GM12878 (cell line): ENCODE measurements around the gene SPATS1. TPM values are rescaled to one million over a fixed set of nuclear protein-coding genes. Genes with fewer than 3 reads are reported as not detected.

Experiments used
- ATAC-seq: fragments of 200-7000 bp; cut with Tn5 transposase; 3 replicates; pipeline ENCODE4 v1.9.1; 2020; ENCODE audit warnings: mild to moderate bottlenecking, moderate library complexity
- Bru-seq: library from RNA; stranded (reverse); fragments of 400-500 nt; gene quantifications from one replicate; lab custom pipeline; 2021; lab: Mats Ljungman, UMichigan
- BruChase-seq, 2 experiments: library from RNA; stranded (reverse); fragments of 400-500 nt; gene quantifications; one replicate each; lab custom pipeline; 2021; lab: Mats Ljungman, UMichigan
- BruUV-seq: library from RNA; stranded (reverse); fragments of 400-500 nt; replicated peaks from 2 replicates; lab custom pipeline; 2021; lab: Mats Ljungman, UMichigan
- CTCF ChIA-PET: fragments of 300-600 bp; sonication (Branson Sonifier 250); formaldehyde crosslinking; extraction: SDS; loops from one replicate; lab custom pipeline; 2021; ENCODE audit warnings: inconsistent platforms; lab: Yijun Ruan, JAX
- POLR2A ChIA-PET: fragments of 350-600 bp; formaldehyde crosslinking; extraction: SDS; loops from one replicate; lab custom pipeline; 2021; ENCODE audit warnings: inconsistent platforms; lab: Charles Lee
- RAD21 ChIA-PET: fragments of 300-600 bp; sonication (Branson Sonifier 250); formaldehyde crosslinking; loops from one replicate; lab custom pipeline; 2023; ENCODE audit warnings: antibody characterized with exemption; ENCODE audit not compliant: unreplicated experiment; lab: Charles Lee
- SMC1A ChIA-PET: fragments of 300-600 bp; sonication (Branson Sonifier 250); formaldehyde crosslinking; loops from one replicate; lab custom pipeline; 2023; ENCODE audit not compliant: unreplicated experiment, uncharacterized antibody; lab: Charles Lee
- DNase-seq: peaks from one replicate; pipeline ENCODE4 v3.0.0-alpha.2; 2011; ENCODE audit warnings: low read depth, low spot score
- FAIRE-seq: peaks from 3 replicates; lab custom pipeline; 2011; peaks lifted over from hg19 to GRCh38; lab: Jason Lieb, UNC
- H2AFZ ChIP-seq: 2 replicates; pipeline ENCODE4 v1.6.0; 2011; ENCODE audit warnings: low read depth, low read length, control low read depth; ENCODE audit not compliant: control insufficient read depth
- H3K27ac ChIP-seq: 2 replicates; pipeline ENCODE4 v1.5.1; 2011; ENCODE audit warnings: control low read depth; ENCODE audit not compliant: control insufficient read depth, insufficient read depth
- H3K27me3 ChIP-seq, 2 experiments: replicated peaks in 1 of 2; 2 replicates each; pipeline versions ENCODE4 v1.6.0 to v1.6.1; 2011; ENCODE audit warnings: low read length in 1 of 2; ENCODE audit not compliant: control insufficient read depth in 2 of 2, insufficient read depth in 2 of 2
- H3K36me3 ChIP-seq, 2 experiments: 2 replicates each; pipeline ENCODE4 v1.5.1; 2011; ENCODE audit warnings: low read length in 1 of 2; ENCODE audit not compliant: control insufficient read depth in 2 of 2, insufficient read depth in 2 of 2
- H3K4me1 ChIP-seq: 2 replicates; pipeline ENCODE4 v1.6.1; 2011; ENCODE audit warnings: mild to moderate bottlenecking, low read length, moderate library complexity, mixed read lengths; ENCODE audit not compliant: control insufficient read depth, insufficient read depth
- H3K4me2 ChIP-seq: 2 replicates; pipeline ENCODE4 v1.6.0; 2011; ENCODE audit warnings: control low read depth; ENCODE audit not compliant: control insufficient read depth, insufficient read depth
- H3K4me3 ChIP-seq: fragments of 200-600 bp; sonication (generic); 2 replicates; pipeline ENCODE4 v1.5.1; 2016
- H3K79me2 ChIP-seq: 2 replicates; pipeline ENCODE4 v1.6.0; 2011; ENCODE audit warnings: low read length; ENCODE audit not compliant: control insufficient read depth, insufficient read depth
- H3K9ac ChIP-seq: 2 replicates; pipeline ENCODE4 v1.8.0; 2011; ENCODE audit warnings: low read length, control low read depth, mixed read lengths; ENCODE audit not compliant: control insufficient read depth, insufficient read depth
- H3K9me3 ChIP-seq: replicated peaks from 3 replicates; pipeline ENCODE4 v1.5.1; 2011; ENCODE audit warnings: mild to moderate bottlenecking, low read length; ENCODE audit not compliant: control insufficient read depth, insufficient read depth
- H4K20me1 ChIP-seq: 2 replicates; pipeline ENCODE4 v1.6.0; 2011; ENCODE audit not compliant: control insufficient read depth, insufficient read depth
- BCL11A ChIP-seq: IDR thresholded peaks from 2 replicates; pipeline ENCODE4 v1.6.1; 2011; ENCODE audit warnings: low read depth, low read length
- EGR1 ChIP-seq, 2 experiments: IDR thresholded peaks; 1 replicate in 1 of 2; 2 replicates in 1 of 2; pipeline ENCODE4 v1.6.1; 2011 to 2012; ENCODE audit warnings: low read depth in 2 of 2, low read length in 2 of 2, borderline replicate concordance in 1 of 2, mild to moderate bottlenecking in 1 of 2, moderate library complexity in 1 of 2
- MTA2 ChIP-seq: fragments of 450-650 bp; IDR thresholded peaks from 2 replicates; pipeline ENCODE4 v1.6.1; 2016; ENCODE audit warnings: low read depth, mild to moderate bottlenecking, moderate library complexity
- MYB ChIP-seq: fragments of 150-350 bp; IDR thresholded peaks from 2 replicates; pipeline ENCODE4 v1.6.1; 2014; ENCODE audit warnings: mild to moderate bottlenecking, low read depth, low read length, borderline replicate concordance
- NFIC ChIP-seq: IDR thresholded peaks from 2 replicates; pipeline ENCODE4 v1.6.1; 2012; ENCODE audit warnings: low read depth, mild to moderate bottlenecking, inconsistent platforms, low read length, moderate library complexity
- NFYA ChIP-seq: IDR thresholded peaks from 2 replicates; pipeline ENCODE4 v1.6.1; 2011; ENCODE audit warnings: low read depth, mild to moderate bottlenecking, low read length, improper control_type of control experiment, borderline replicate concordance
- PAX8 ChIP-seq: fragments of 450-650 bp; IDR thresholded peaks from 2 replicates; pipeline ENCODE4 v1.6.1; 2017; ENCODE audit warnings: mild to moderate bottlenecking, moderate library complexity
- ZNF24 ChIP-seq: fragments of 450-650 bp; IDR thresholded peaks from 2 replicates; pipeline ENCODE4 v1.6.1; 2017; ENCODE audit warnings: antibody characterized with exemption, mild to moderate bottlenecking
- WGBS: methylation state at CpG from one replicate; pipeline ENCODE4 v1.1.6; 2016; ENCODE audit warnings: low lambda C conversion rate; ENCODE audit not compliant: insufficient replicate concordance, insufficient coverage; ENCODE audit errors: missing lambda C conversion rate; 5-methylcytosine and 5-hydroxymethylcytosine counted together
- in situ Hi-C: fragments of 300-500 bp; cut with MboI; formaldehyde crosslinking; loops from 9 replicates; pipeline ENCODE4 v1.14.3; 2018; ENCODE audit warnings: mixed read lengths
- intact Hi-C: fragments of 100-400 bp; cut with micrococcal nuclease; formaldehyde crosslinking; loops from one replicate; pipeline ENCODE4 v1.14.2; 2022; ENCODE audit not compliant: unreplicated experiment
- long read RNA-seq, 2 experiments: library from polyadenylated mRNA; unstranded; transcript quantifications; one replicate each; pipeline ENCODE4 v2.0.0, GENCODE V29; 2019 to 2020
- polyA minus RNA-seq, 3 experiments: library from RNA; depleted of rRNA, polyadenylated mRNA; stranded (reverse); fragments of >200 nt; gene quantifications; 2 replicates each; pipeline ENCODE4 v1.2.3, GENCODE V29; 2011
- polyA plus RNA-seq, 11 experiments: library from polyadenylated mRNA; depleted of rRNA in 4 of 11; unstranded in 6 of 11; stranded (reverse) in 5 of 11; fragments of >200 nt; fragmentation: Nextera tagmentation in 4 of 11; fragmentation: Illumina TruSeq in 1 of 11; extraction: Ambion mirVana in 4 of 11; extraction: Trizol in 1 of 11; gene quantifications; 1 replicate in 1 of 11; 2 replicates in 10 of 11; pipeline versions ENCODE4 v1.2.1 to v1.2.3, GENCODE V29; 2011 to 2016; ENCODE audit warnings: inconsistent platforms in 2 of 11, missing spikeins in 2 of 11, low read depth in 1 of 11
- total RNA-seq, 4 experiments: library from RNA; depleted of rRNA in 3 of 4; stranded (reverse); fragments of >200 nt in 3 of 4; fragmentation: Illumina TruSeq in 1 of 4; extraction: Trizol in 1 of 4; gene quantifications; 2 replicates each; pipeline versions ENCODE4 v1.2.1 to v1.2.3, GENCODE V29; 2013 to 2021
- TF ChIP-seq, protein P1 (sequence below): fragments of 450-650 bp; IDR thresholded peaks from 2 replicates; pipeline ENCODE4 v1.6.1; 2017; ENCODE audit warnings: mild to moderate bottlenecking, moderate library complexity
- TF ChIP-seq, protein P2 (sequence below): IDR thresholded peaks from 2 replicates; pipeline ENCODE4 v1.6.1; 2012; ENCODE audit warnings: low read depth, low read length, improper control_type of control experiment
- TF ChIP-seq, protein P3 (sequence below), 3 experiments: IDR thresholded peaks in 2 of 3; conservative IDR thresholded peaks in 1 of 3; 2 replicates each; pipeline ENCODE4 v1.5.1; 2011; ENCODE audit warnings: low read depth in 3 of 3, low read length in 3 of 3, mild to moderate bottlenecking in 3 of 3, control low read depth in 2 of 3, moderate library complexity in 2 of 3, inconsistent platforms in 1 of 3, mixed read lengths in 1 of 3; ENCODE audit not compliant: control insufficient read depth in 2 of 3, insufficient read depth in 1 of 3; ENCODE audit errors: extremely low read depth in 1 of 3
- TF ChIP-seq, protein P4 (sequence below): IDR thresholded peaks from 2 replicates; pipeline ENCODE4 v1.6.1; 2012; ENCODE audit warnings: low read length, inconsistent platforms

Gene SPATS1, protein sequence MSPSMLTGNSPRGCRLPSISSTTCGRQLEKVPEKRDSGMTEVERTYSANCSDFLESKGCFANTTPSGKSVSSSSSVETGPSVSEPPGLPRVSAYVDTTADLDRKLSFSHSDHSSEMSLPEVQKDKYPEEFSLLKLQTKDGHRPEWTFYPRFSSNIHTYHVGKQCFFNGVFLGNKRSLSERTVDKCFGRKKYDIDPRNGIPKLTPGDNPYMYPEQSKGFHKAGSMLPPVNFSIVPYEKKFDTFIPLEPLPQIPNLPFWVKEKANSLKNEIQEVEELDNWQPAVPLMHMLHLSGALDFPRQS
- not detected in 2 replicates for total RNA-seq (2013; cell fraction: nucleolus; rRNA removed)
- total RNA-seq (2014; rRNA removed) (not detected in 2 replicates), total RNA-seq (2014; rRNA removed; fragmentation: Illumina TruSeq; extraction: Trizol) (not detected in 2 replicates), total RNA-seq (2021) (not detected in 2 replicates), polyA plus RNA-seq (2011; rRNA removed) (0.12 TPM in 1 of 2 replicates, not detected in the other), polyA plus RNA-seq (2014; fragmentation: Illumina TruSeq; extraction: Trizol) (not detected in 2 replicates), polyA plus RNA-seq (2014; fragmentation: Nextera tagmentation; extraction: Ambion mirVana) (not detected), polyA plus RNA-seq (2014; rRNA removed) (not detected in 2 replicates), polyA plus RNA-seq (2016; fragmentation: Nextera tagmentation; extraction: Ambion mirVana) (not detected), polyA minus RNA-seq (2011; rRNA and poly(A)+ RNA removed) (not detected in 2 replicates), Bru-seq, nascent RNA (not detected), BruChase-seq, experiment 1, labeled RNA remaining after a 6-hour chase (not detected), BruChase-seq, experiment 2, labeled RNA remaining after a 2-hour chase (not detected)
- polyA plus RNA-seq (2011; ENCODE audit: low read depth), result not detected
- polyA plus RNA-seq (2011; cell fraction: cytosol; rRNA removed), result not detected in 2 replicates
- not detected in 2 replicates for polyA plus RNA-seq (2011; cell fraction: nucleus; rRNA removed)
- polyA plus RNA-seq (2012), result not detected in 2 replicates
- polyA minus RNA-seq (2011; cell fraction: cytosol; rRNA and poly(A)+ RNA removed), result not detected in 2 replicates
- not detected in 2 replicates for polyA minus RNA-seq (2011; cell fraction: nucleus; rRNA and poly(A)+ RNA removed)
- long read RNA-seq, experiment 1, result 0 reads
- long read RNA-seq, experiment 2, result 0 reads

DNA sequence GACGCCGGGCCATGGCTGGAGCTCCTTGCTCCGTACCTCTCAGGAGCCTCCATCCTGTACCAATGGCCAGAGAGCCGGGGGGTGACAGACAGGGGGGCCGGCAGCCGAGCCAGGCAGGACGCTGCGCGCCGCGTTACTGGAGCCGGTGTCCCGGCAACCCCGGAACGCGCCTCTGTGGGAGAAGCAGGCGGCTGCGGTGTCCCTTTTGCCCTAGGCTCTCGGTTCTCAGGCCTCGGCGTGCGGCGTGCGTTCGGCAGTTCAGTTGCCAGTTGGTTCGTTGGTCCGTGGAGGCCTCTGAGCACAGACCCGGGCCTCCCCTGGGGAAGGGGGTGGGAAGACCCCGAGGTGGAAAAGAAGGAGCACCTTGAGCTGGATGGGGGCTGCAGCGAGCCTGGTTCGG lies at the start of gene SPATS1:
TSS of gene SPATS1 (plus strand) at position 162 of the 400 bp plus-strand sequence. CDS start 446 bp downstream, outside the sequence.
- Histone ChIP-seq H3K4me2 (no peak within 1 kb of the TSS), H3K4me3 (no peak within 1 kb of the TSS), H3K9me3 (no peaks in the 10 kb centered on the region), H3K27me3 (peaks cover 4 to 6% of the 10 kb centered on the region in 2 experiments; a peak in 3 of 4 replicates), H3K4me1 (no peaks in the 10 kb centered on the region), H3K27ac (no peak within 1 kb of the TSS), H3K36me3 (no peaks in the 10 kb centered on the region), H3K79me2 (no peaks in the 10 kb centered on the region), H2AFZ (no peak within 1 kb of the TSS), H4K20me1 (no peaks in the 10 kb centered on the region), H3K9ac (no peak within 1 kb of the TSS)
- ChIA-PET POLR2A (no interaction called here), SMC1A (interaction anchor here (1.1 to 2.0 kb wide), 2 partner anchors 9 to 74 kb away, joined by 3 to 8 read pairs; no protein-coding TSS in a partner anchor), RAD21 (no interaction called here), CTCF (interaction anchor here (0.6 to 1.6 kb wide), 5 partner anchors 10 to 257 kb away, joined by 3 to 8 read pairs (median 3); no protein-coding TSS in a partner anchor)
- no peak for DNase-seq
- no peak for ATAC-seq
- intact Hi-C loops (no loop called here), in situ Hi-C loops (no loop called here)
- no peak for FAIRE-seq
- 31% methylated on average over 31 of the region's 31 CpGs for WGBS
- BruUV-seq, result no TSS peak
- TF ChIP-seq, protein P1, sequence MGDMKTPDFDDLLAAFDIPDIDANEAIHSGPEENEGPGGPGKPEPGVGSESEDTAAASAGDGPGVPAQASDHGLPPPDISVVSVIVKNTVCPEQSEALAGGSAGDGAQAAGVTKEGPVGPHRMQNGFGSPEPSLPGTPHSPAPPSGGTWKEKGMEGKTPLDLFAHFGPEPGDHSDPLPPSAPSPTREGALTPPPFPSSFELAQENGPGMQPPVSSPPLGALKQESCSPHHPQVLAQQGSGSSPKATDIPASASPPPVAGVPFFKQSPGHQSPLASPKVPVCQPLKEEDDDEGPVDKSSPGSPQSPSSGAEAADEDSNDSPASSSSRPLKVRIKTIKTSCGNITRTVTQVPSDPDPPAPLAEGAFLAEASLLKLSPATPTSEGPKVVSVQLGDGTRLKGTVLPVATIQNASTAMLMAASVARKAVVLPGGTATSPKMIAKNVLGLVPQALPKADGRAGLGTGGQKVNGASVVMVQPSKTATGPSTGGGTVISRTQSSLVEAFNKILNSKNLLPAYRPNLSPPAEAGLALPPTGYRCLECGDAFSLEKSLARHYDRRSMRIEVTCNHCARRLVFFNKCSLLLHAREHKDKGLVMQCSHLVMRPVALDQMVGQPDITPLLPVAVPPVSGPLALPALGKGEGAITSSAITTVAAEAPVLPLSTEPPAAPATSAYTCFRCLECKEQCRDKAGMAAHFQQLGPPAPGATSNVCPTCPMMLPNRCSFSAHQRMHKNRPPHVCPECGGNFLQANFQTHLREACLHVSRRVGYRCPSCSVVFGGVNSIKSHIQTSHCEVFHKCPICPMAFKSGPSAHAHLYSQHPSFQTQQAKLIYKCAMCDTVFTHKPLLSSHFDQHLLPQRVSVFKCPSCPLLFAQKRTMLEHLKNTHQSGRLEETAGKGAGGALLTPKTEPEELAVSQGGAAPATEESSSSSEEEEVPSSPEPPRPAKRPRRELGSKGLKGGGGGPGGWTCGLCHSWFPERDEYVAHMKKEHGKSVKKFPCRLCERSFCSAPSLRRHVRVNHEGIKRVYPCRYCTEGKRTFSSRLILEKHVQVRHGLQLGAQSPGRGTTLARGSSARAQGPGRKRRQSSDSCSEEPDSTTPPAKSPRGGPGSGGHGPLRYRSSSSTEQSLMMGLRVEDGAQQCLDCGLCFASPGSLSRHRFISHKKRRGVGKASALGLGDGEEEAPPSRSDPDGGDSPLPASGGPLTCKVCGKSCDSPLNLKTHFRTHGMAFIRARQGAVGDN, result no peak
- TF ChIP-seq, protein P2, sequence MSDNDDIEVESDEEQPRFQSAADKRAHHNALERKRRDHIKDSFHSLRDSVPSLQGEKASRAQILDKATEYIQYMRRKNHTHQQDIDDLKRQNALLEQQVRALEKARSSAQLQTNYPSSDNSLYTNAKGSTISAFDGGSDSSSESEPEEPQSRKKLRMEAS, result no peak
- TF ChIP-seq EGR1 (IDR thresholded peaks at IDR 0.05; ENCODE audit: borderline replicate concordance in 1 of 2, low read depth in 2 of 2, low read length in 2 of 2) (no peak), BCL11A (no peak), ZNF24 (no peak), NFYA (no peak), PAX8 (no peak), MYB (no peak), MTA2 (no peak), NFIC (no peak)
- TF ChIP-seq, protein P3, sequence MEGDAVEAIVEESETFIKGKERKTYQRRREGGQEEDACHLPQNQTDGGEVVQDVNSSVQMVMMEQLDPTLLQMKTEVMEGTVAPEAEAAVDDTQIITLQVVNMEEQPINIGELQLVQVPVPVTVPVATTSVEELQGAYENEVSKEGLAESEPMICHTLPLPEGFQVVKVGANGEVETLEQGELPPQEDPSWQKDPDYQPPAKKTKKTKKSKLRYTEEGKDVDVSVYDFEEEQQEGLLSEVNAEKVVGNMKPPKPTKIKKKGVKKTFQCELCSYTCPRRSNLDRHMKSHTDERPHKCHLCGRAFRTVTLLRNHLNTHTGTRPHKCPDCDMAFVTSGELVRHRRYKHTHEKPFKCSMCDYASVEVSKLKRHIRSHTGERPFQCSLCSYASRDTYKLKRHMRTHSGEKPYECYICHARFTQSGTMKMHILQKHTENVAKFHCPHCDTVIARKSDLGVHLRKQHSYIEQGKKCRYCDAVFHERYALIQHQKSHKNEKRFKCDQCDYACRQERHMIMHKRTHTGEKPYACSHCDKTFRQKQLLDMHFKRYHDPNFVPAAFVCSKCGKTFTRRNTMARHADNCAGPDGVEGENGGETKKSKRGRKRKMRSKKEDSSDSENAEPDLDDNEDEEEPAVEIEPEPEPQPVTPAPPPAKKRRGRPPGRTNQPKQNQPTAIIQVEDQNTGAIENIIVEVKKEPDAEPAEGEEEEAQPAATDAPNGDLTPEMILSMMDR (IDR thresholded peaks at IDR 0.05 in 2 of 3, conservative IDR thresholded peaks at IDR 0.05 in 1 of 3; ENCODE audit: control insufficient read depth in 2 of 3, extremely low read depth in 1 of 3, insufficient read depth in 1 of 3, low read depth in 3 of 3, low read length in 3 of 3), result no peak
- TF ChIP-seq, protein P4, sequence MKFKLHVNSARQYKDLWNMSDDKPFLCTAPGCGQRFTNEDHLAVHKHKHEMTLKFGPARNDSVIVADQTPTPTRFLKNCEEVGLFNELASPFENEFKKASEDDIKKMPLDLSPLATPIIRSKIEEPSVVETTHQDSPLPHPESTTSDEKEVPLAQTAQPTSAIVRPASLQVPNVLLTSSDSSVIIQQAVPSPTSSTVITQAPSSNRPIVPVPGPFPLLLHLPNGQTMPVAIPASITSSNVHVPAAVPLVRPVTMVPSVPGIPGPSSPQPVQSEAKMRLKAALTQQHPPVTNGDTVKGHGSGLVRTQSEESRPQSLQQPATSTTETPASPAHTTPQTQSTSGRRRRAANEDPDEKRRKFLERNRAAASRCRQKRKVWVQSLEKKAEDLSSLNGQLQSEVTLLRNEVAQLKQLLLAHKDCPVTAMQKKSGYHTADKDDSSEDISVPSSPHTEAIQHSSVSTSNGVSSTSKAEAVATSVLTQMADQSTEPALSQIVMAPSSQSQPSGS, result no peak
